Cortex of kidney (tissue), 1 donor: ENCODE data around the gene DSCAML1.

Experiments
- DNase-seq: peaks from one replicate; lab custom pipeline; 2025; lab: John Stamatoyannopoulos, UW

DSCAML1 gene

GRCh38 chr11:117724104-117724503 lies 72.9 kb downstream of the DSCAML1 start:
- no peak for DNase-seq

GRCh38 chr11:117723277-117724024 lies 73.6 kb downstream of the DSCAML1 start:
- no peak for DNase-seq

GRCh38 chr11:117722082-117722481 lies 74.9 kb downstream of the DSCAML1 start:
- DNase-seq: no peak

- no peak for DNase-seq
Observed at GRCh38 chr11:117720061-117720511, 76.9 kb downstream of the DSCAML1 start.

GRCh38 chr11:117719480-117719879 lies 77.5 kb downstream of the DSCAML1 start:
- DNase-seq: no peak

- DNase-seq: no peak
Observed at GRCh38 chr11:117717485-117718314, 79.3 kb downstream of the DSCAML1 start.

- DNase-seq: no peak
Observed at GRCh38 chr11:117716521-117717440, 80.2 kb downstream of the DSCAML1 start.

- DNase-seq: no peak
Observed at GRCh38 chr11:117715801-117716200, 81.2 kb downstream of the DSCAML1 start.

GRCh38 chr11:117713538-117713991 lies 83.5 kb downstream of the DSCAML1 start:
- no peak for DNase-seq

- no peak for DNase-seq
Observed at GRCh38 chr11:117712530-117712929, 84.5 kb downstream of the DSCAML1 start.

- no peak for DNase-seq
Observed at GRCh38 chr11:117711331-117711730, 85.7 kb downstream of the DSCAML1 start.

- no peak for DNase-seq
Observed at GRCh38 chr11:117710211-117710610, 86.8 kb downstream of the DSCAML1 start.

- DNase-seq: no peak
Observed at GRCh38 chr11:117706322-117706814, 90.6 kb downstream of the DSCAML1 start.

GRCh38 chr11:117705866-117706265 lies 91.2 kb downstream of the DSCAML1 start:
- no peak for DNase-seq

- DNase-seq: no peak
Observed at GRCh38 chr11:117704395-117705100, 92.5 kb downstream of the DSCAML1 start.

- DNase-seq: no peak
Observed at GRCh38 chr11:117702946-117703598, 93.9 kb downstream of the DSCAML1 start.

GRCh38 chr11:117701781-117702180 lies 95.2 kb downstream of the DSCAML1 start:
- no peak for DNase-seq

- no peak for DNase-seq
Observed at GRCh38 chr11:117700551-117700950, 96.5 kb downstream of the DSCAML1 start.

- no peak for DNase-seq
Observed at GRCh38 chr11:117697319-117697718, 99.7 kb downstream of the DSCAML1 start.

- no peak for DNase-seq
Observed at GRCh38 chr11:117696540-117696939, 100.5 kb downstream of the DSCAML1 start.

GRCh38 chr11:117693344-117693743 lies 103.7 kb downstream of the DSCAML1 start:
- DNase-seq: no peak
